HEK293 (cell line): ENCODE data around the gene DBN1.

Experiments used
- ZNF585B ChIP-seq: fragments of 450-650 bp; formaldehyde crosslinking; IDR thresholded peaks from 2 replicates; pipeline ENCODE4 v1.5.1; 2016; ENCODE audit warnings: missing biosample characterization, missing genetic modification characterization
- ZSCAN23 ChIP-seq: fragments of 450-650 bp; formaldehyde crosslinking; IDR thresholded peaks from 2 replicates; pipeline ENCODE4 v1.5.1; 2016; ENCODE audit warnings: missing biosample characterization, missing genetic modification characterization
- TF ChIP-seq, protein P1 (sequence below): fragments of 450-650 bp; formaldehyde crosslinking; IDR thresholded peaks from 2 replicates; pipeline ENCODE4 v1.5.1; 2016; ENCODE audit warnings: missing biosample characterization, missing genetic modification characterization

DNA sequence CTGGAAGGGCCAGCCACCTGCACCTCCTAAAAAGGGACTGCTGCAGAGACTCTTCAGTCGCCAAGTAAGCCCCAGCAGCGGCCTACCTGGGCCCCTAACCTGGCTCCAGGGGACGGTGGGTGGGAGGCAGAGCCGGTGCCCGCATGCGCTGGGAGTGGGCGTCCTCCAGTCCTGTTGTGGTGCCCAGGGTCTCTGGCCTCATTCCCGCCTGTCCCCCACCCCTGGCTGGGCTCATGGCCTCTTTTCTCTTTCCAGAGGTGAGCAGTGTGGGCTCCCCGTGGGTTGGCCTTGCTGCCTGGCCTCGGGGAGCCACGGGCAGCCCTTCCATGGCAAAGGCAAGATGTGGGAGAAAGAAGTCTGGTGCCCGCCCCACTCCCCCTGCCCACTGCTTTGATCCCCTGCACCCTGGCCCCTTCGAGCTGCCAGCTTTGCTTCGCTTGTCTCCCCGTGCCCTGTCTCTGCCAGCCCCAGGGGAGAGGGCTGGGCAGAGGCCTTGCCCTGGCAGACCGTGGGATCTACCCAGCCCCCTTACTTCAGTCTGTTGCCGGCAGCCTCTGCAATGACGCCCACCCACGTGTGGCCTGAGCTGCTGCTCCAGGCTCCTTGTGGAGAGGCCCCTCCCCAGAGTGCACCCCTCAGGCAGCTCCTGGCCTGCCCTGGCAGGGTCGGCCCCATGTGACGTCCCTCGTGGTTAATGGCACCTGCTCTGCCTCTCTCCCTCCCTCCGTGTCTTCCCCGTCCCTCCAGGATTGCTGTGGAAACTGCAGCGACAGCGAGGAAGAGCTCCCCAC, 32.2 kb downstream of the DBN1 start:
- TF ChIP-seq ZNF585B (no peak), ZSCAN23 (tag by site-specific recombination) (no peak)
- TF ChIP-seq, protein P1, sequence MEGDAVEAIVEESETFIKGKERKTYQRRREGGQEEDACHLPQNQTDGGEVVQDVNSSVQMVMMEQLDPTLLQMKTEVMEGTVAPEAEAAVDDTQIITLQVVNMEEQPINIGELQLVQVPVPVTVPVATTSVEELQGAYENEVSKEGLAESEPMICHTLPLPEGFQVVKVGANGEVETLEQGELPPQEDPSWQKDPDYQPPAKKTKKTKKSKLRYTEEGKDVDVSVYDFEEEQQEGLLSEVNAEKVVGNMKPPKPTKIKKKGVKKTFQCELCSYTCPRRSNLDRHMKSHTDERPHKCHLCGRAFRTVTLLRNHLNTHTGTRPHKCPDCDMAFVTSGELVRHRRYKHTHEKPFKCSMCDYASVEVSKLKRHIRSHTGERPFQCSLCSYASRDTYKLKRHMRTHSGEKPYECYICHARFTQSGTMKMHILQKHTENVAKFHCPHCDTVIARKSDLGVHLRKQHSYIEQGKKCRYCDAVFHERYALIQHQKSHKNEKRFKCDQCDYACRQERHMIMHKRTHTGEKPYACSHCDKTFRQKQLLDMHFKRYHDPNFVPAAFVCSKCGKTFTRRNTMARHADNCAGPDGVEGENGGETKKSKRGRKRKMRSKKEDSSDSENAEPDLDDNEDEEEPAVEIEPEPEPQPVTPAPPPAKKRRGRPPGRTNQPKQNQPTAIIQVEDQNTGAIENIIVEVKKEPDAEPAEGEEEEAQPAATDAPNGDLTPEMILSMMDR (tag by site-specific recombination), result no peak
